Measurements from ENCODE around the gene LRRC74B. TPM values are rescaled to one million over a fixed set of nuclear protein-coding genes. Genes with fewer than 3 reads are reported as not detected.

LRRC74B gene
- total and polyA plus RNA-seq, 12 donors, result 0.07 to 0.32 (median 0.19) TPM; not detected in 8

DNA sequence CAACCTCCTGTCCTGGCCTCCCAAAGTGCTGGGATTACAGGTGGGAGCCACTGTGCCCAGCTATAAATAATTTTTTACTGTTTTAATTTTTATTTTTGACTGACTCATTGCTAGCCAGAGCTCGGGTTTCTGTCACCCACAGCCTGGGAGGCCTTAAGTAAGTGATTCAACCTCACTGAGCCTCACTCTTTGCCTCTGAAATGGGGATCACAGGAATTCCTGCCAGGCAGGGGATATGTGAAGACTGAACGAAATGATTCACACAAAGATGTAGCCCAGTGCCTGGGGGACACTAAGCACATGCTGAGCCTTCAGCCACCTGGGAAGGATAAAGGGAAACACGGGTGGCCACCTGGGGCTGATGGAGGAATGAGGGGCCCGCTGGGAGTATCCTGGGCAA, 3.8 kb upstream of the LRRC74B start:
- peaks cover 21 to 24% of the 10 kb centered on the region in 2 donors for H3K4me1 ChIP-seq (replicated peaks in 1 of 2)
- intact Hi-C loops (cut with DNase I), result no loop called here
- no peaks in the 10 kb centered on the region for H3K9me3 ChIP-seq (replicated peaks in 1 of 3)
- no peak overlapping the region for H3K4me3 ChIP-seq
- H3K27ac ChIP-seq, result no peak overlapping the region
- no peaks in the 10 kb centered on the region for H3K36me3 ChIP-seq (replicated peaks in 1 of 2)
- TF ChIP-seq, protein P1, sequence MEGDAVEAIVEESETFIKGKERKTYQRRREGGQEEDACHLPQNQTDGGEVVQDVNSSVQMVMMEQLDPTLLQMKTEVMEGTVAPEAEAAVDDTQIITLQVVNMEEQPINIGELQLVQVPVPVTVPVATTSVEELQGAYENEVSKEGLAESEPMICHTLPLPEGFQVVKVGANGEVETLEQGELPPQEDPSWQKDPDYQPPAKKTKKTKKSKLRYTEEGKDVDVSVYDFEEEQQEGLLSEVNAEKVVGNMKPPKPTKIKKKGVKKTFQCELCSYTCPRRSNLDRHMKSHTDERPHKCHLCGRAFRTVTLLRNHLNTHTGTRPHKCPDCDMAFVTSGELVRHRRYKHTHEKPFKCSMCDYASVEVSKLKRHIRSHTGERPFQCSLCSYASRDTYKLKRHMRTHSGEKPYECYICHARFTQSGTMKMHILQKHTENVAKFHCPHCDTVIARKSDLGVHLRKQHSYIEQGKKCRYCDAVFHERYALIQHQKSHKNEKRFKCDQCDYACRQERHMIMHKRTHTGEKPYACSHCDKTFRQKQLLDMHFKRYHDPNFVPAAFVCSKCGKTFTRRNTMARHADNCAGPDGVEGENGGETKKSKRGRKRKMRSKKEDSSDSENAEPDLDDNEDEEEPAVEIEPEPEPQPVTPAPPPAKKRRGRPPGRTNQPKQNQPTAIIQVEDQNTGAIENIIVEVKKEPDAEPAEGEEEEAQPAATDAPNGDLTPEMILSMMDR (IDR thresholded peaks at IDR 0.05), result no peak
- TF ChIP-seq POLR2A (IDR thresholded peaks at IDR 0.05), result no peak
- no peak for DNase-seq
- WGBS, 4 donors, result 73 to 84% (median 79%) methylated on average over 2 to 4 of the region's 4 CpGs
- no peaks in the 10 kb centered on the region for H3K27me3 ChIP-seq

DNA sequence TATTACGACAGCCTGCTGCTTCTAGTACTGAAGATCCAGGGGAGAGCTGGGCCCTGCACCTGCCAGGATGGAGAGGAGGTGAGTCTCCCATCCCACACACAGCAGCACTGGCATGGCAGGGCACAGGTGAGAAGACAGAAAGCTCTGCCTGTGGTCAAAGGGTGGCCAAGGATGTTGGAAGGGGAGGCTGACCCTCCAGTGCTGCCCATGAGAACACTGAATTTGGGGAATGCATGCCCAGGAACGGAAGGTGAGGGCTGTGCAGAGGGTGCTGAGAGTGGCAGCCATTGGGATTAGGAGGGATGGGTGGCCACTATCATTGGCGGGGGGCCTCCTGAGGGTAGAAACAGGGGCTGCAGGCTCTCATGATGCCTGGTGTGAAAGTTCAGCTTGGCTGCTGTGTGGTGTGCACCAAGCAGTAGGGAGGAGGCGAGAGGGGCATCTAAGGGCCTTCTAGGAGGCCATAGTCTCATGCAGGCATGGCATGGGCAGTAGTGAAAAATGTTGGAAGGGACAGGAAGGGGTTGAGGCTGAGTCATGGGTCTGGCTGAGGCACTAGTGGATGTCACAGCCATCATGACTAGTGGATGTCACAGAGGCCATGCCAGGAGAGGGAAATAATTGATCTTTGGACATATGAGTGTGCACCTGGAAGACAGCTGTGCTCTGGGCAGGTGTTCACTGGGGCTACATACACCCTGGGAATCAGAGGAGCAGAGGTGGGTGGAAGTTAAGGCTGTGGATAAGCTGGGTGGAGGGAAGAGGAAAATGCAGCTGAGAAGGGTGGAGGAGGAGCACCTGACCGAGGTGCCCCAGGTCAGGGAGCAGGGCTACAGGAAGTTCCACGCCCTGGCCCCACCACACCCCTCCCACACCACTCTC, 2.5 kb upstream of the LRRC74B start:
- intact Hi-C loops (cut with DNase I), result no loop called here
- H3K4me3 ChIP-seq, result no peak overlapping the region
- WGBS, 4 donors, result 87 to 95% (median 89%) methylated on average over 5 to 6 of the region's 6 CpGs

DNA sequence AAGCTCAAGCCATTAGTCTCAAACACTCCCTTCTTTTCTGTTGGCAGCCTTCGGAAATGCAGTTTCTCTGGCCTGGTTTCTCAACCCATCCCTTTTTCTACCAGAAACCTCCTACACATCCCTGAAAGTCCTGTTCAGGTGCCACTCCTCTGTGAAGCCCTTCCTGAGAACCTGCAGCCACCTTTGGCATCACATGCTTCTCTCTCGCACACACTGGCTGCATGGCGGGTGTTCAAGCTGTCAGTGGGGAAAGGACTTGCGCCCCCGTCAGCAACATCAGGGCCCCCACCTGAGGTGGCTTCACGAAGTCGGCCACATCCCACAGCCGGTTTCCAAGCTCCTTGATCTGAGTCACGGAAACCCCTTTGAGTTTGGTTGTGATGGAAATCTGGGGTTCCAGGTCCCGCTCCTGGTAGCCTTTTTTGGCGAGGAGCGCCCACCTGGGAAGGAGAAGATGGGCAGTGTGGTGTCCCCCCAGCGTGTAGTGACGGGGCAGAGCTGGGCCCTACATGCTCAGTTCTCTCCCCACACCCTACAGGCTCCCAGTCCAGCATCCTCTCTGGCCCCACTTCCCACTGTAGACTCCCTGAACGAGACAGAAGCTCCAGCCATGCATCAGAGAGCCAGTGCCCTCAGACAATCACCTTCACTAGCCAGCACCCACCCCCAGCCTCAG, 1.7 kb upstream of the LRRC74B start:
- Histone ChIP-seq H3K4me1 (replicated peaks in 1 of 2) (peaks cover 13 to 24% of the 10 kb centered on the region in 2 donors), H3K9me3 (replicated peaks in 1 of 3) (no peaks in the 10 kb centered on the region), H3K27me3 (no peaks in the 10 kb centered on the region), H3K4me3 (peak overlapping the region in 1 of 4 donors; percentile 52), H3K36me3 (replicated peaks in 1 of 2) (no peaks in the 10 kb centered on the region), H3K27ac (peak overlapping the region in 1 of 5 donors; percentile 62)
- intact Hi-C loops (cut with DNase I), result no loop called here
- WGBS, 4 donors, result 82 to 91% (median 88%) methylated on average over 8 to 15 of the region's 15 CpGs
- no peak for DNase-seq
- no peak for TF ChIP-seq POLR2A (IDR thresholded peaks at IDR 0.05)
- TF ChIP-seq, protein P1 (IDR thresholded peaks at IDR 0.05), result no peak

More for the DNA sequence above, 2.5 kb upstream of the LRRC74B start:
- TF ChIP-seq POLR2A (IDR thresholded peaks at IDR 0.05), result no peak
- TF ChIP-seq, protein P1 (IDR thresholded peaks at IDR 0.05), result no peak
- peak in 3 of 7 donors; percentile 16 to 46 (median 24) for DNase-seq
- Histone ChIP-seq H3K27me3 (no peaks in the 10 kb centered on the region), H3K4me1 (replicated peaks in 1 of 2) (peaks cover 13 to 24% of the 10 kb centered on the region in 2 donors), H3K36me3 (replicated peaks in 1 of 2) (no peaks in the 10 kb centered on the region), H3K9me3 (replicated peaks in 1 of 3) (no peaks in the 10 kb centered on the region), H3K27ac (no peak overlapping the region)

DNA sequence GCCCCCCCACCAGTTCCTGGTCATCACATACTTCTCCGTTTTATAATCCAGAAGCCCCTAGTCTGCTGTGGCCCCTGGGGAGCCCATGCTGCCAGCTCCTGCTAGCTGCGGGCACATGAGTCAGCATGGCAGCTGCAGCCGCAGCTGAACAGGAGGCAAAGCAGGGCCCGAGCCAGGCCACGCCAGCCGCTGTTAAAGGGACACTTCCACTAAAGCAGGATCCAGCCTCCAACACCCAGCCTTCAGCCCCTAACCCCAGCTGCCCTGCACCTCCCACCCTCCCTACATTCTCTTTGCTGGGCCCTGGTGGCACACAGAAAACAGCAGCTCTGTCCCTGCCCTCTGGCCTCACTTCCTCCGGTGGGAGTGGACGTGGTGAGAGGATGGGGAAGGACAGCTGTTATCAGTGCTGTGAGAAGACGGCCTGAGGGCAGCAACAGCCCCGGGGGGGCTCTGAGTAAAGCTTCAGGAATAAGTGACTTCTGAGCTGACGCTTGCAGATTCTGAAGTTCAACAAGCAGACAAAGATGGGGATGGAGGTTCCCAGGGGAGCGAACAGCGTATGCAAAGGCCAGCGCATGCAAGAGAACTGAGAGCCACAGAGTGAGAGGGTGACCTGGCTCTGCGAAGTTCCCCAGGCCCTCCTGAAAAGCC, 688 bp upstream of the LRRC74B start:
- Histone ChIP-seq H3K4me3 (peak overlapping the region in 2 of 4 donors; percentile 31 to 52), H3K9me3 (replicated peaks in 1 of 3) (no peaks in the 10 kb centered on the region), H3K4me1 (replicated peaks in 1 of 2) (peaks cover 13 to 24% of the 10 kb centered on the region in 2 donors), H3K27me3 (no peaks in the 10 kb centered on the region), H3K36me3 (replicated peaks in 1 of 2) (no peaks in the 10 kb centered on the region), H3K27ac (peak overlapping the region in 2 of 5 donors; percentile 54 to 56)
- TF ChIP-seq, protein P1 (IDR thresholded peaks at IDR 0.05), result no peak
- TF ChIP-seq POLR2A (IDR thresholded peaks at IDR 0.05), result no peak
- intact Hi-C loops (cut with DNase I), result no loop called here
- DNase-seq, result peak; percentile 43 to 82 (median 59)
- WGBS, 4 donors, result 7 to 16% (median 9%) methylated on average over 10 to 15 of the region's 15 CpGs

Measured in adrenal gland (tissue), 12 donors.